ENCODE data around the gene ABCF1. TPM values are rescaled to one million over a fixed set of nuclear protein-coding genes. Genes with fewer than 3 reads are reported as not detected.

The ABCF1 gene
- total RNA-seq, 1 experiment from 2014 or later = 101 TPM

DNA sequence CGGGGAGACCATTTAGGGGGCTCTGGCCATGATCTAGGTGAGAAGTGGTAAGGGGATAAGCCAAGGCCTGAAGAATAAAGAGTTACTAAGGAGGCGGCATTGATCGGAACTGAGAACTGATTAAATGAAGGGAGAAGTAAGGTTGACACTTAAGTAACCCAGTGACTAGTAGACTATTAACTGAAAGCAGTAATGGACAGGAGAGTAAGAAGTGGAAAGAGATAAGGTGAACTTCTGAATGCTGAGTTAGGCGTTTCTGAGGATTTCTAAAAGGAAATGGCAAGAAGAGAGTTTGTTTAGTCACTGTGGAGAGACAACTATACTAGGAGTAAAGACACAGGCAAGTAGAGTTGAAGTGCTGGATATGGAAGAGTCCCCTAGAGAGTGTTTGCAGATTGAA, 1.9 kb downstream of the ABCF1 start (continued):
- TF ChIP-seq ZNF263 (CRISPR knock-in tag; IDR thresholded peaks at IDR 0.05; ENCODE audit: low read depth) (no peak), CREM (CRISPR knock-in tag; IDR thresholded peaks at IDR 0.05) (no peak), PRRX2 (CRISPR knock-in tag; IDR thresholded peaks at IDR 0.05) (no peak), TCF7 (CRISPR knock-in tag; IDR thresholded peaks at IDR 0.05; ENCODE audit: low read depth) (no peak), JAZF1 (CRISPR knock-in tag; IDR thresholded peaks at IDR 0.05) (no peak), MYBL2 (CRISPR knock-in tag; IDR thresholded peaks at IDR 0.05) (no peak), NFYB (CRISPR knock-in tag; conservative IDR thresholded peaks at IDR 0.05; ENCODE audit: low read depth) (no peak), HMGA2 (CRISPR knock-in tag; IDR thresholded peaks at IDR 0.05) (no peak), SP1 (CRISPR knock-in tag; conservative IDR thresholded peaks at IDR 0.05) (no peak)
- TF ChIP-seq, protein P1, sequence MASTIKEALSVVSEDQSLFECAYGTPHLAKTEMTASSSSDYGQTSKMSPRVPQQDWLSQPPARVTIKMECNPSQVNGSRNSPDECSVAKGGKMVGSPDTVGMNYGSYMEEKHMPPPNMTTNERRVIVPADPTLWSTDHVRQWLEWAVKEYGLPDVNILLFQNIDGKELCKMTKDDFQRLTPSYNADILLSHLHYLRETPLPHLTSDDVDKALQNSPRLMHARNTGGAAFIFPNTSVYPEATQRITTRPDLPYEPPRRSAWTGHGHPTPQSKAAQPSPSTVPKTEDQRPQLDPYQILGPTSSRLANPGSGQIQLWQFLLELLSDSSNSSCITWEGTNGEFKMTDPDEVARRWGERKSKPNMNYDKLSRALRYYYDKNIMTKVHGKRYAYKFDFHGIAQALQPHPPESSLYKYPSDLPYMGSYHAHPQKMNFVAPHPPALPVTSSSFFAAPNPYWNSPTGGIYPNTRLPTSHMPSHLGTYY (CRISPR knock-in tag; IDR thresholded peaks at IDR 0.05) = no peak
- TF ChIP-seq, protein P2, sequence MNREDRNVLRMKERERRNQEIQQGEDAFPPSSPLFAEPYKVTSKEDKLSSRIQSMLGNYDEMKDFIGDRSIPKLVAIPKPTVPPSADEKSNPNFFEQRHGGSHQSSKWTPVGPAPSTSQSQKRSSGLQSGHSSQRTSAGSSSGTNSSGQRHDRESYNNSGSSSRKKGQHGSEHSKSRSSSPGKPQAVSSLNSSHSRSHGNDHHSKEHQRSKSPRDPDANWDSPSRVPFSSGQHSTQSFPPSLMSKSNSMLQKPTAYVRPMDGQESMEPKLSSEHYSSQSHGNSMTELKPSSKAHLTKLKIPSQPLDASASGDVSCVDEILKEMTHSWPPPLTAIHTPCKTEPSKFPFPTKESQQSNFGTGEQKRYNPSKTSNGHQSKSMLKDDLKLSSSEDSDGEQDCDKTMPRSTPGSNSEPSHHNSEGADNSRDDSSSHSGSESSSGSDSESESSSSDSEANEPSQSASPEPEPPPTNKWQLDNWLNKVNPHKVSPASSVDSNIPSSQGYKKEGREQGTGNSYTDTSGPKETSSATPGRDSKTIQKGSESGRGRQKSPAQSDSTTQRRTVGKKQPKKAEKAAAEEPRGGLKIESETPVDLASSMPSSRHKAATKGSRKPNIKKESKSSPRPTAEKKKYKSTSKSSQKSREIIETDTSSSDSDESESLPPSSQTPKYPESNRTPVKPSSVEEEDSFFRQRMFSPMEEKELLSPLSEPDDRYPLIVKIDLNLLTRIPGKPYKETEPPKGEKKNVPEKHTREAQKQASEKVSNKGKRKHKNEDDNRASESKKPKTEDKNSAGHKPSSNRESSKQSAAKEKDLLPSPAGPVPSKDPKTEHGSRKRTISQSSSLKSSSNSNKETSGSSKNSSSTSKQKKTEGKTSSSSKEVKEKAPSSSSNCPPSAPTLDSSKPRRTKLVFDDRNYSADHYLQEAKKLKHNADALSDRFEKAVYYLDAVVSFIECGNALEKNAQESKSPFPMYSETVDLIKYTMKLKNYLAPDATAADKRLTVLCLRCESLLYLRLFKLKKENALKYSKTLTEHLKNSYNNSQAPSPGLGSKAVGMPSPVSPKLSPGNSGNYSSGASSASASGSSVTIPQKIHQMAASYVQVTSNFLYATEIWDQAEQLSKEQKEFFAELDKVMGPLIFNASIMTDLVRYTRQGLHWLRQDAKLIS (CRISPR knock-in tag; IDR thresholded peaks at IDR 0.05; ENCODE audit: borderline replicate concordance) = no peak

DNA sequence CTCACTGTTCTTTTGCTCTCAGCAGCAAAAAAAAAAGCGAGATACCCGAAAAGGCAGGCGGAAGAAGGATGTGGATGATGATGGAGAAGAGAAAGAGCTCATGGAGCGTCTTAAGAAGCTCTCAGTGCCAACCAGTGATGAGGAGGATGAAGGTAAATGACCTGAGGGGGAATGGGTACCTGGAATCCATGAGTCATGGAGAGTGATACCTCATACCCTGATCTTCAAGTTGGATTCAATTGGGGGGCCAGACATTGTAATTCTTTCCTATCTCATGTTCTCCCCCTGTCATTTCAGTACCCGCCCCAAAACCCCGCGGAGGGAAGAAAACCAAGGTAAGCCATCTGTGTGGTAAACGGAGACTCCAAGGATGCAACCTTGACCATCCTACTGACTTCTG, 6.8 kb downstream of the ABCF1 start:
- POLR2A ChIA-PET = no interaction called here
- CTCF ChIA-PET = interaction anchor here (0.6 to 1.5 kb wide), 4 partner anchors 19 to 101 kb away, joined by 3 to 4 read pairs (median 3); no protein-coding TSS in a partner anchor
- Mint-ChIP-seq H3K27me3 (ENCODE audit: low read depth) (no peaks in the 10 kb centered on the region), H3K27ac (no peak overlapping the region), H3K4me3 (no peak overlapping the region), H3K9me3 (no peaks in the 10 kb centered on the region), H3K36me3 (peaks cover 63% of the 10 kb centered on the region), H3K4me1 (peaks cover 4% of the 10 kb centered on the region)
- DNase-seq (ENCODE audit: low spot score) (no peak), ATAC-seq (no peak)
- TF ChIP-seq, protein P3, sequence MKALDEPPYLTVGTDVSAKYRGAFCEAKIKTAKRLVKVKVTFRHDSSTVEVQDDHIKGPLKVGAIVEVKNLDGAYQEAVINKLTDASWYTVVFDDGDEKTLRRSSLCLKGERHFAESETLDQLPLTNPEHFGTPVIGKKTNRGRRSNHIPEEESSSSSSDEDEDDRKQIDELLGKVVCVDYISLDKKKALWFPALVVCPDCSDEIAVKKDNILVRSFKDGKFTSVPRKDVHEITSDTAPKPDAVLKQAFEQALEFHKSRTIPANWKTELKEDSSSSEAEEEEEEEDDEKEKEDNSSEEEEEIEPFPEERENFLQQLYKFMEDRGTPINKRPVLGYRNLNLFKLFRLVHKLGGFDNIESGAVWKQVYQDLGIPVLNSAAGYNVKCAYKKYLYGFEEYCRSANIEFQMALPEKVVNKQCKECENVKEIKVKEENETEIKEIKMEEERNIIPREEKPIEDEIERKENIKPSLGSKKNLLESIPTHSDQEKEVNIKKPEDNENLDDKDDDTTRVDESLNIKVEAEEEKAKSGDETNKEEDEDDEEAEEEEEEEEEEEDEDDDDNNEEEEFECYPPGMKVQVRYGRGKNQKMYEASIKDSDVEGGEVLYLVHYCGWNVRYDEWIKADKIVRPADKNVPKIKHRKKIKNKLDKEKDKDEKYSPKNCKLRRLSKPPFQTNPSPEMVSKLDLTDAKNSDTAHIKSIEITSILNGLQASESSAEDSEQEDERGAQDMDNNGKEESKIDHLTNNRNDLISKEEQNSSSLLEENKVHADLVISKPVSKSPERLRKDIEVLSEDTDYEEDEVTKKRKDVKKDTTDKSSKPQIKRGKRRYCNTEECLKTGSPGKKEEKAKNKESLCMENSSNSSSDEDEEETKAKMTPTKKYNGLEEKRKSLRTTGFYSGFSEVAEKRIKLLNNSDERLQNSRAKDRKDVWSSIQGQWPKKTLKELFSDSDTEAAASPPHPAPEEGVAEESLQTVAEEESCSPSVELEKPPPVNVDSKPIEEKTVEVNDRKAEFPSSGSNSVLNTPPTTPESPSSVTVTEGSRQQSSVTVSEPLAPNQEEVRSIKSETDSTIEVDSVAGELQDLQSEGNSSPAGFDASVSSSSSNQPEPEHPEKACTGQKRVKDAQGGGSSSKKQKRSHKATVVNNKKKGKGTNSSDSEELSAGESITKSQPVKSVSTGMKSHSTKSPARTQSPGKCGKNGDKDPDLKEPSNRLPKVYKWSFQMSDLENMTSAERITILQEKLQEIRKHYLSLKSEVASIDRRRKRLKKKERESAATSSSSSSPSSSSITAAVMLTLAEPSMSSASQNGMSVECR (CRISPR knock-in tag; IDR thresholded peaks at IDR 0.05; ENCODE audit: borderline replicate concordance) = no peak
- TF ChIP-seq NFATC4 (CRISPR knock-in tag; IDR thresholded peaks at IDR 0.05) (no peak), ZNF121 (CRISPR knock-in tag; IDR thresholded peaks at IDR 0.05) (no peak)

DNA sequence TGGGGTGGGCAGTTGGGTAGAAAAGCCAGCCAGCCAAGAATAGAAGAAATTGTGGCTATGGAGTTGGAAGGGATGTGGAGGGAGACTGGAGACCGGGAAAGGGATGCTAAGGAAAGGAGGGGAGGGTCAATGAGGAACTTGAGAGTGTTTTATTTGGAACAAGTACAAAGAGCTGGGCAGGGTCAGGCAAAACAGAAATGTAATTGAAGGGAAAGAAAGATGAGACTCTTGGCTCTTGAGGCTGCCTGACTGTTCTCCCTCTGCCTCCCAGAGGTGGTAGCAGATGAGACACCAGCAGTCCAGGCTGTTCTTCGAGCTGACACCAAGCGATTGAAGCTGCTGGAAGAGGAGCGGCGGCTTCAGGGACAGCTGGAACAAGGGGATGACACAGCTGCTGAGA, 12.7 kb downstream of the ABCF1 start:
- Mint-ChIP-seq H3K36me3 (peaks cover 92% of the 10 kb centered on the region), H3K27ac (no peak overlapping the region), H3K9me3 (no peaks in the 10 kb centered on the region), H3K4me3 (no peak overlapping the region), H3K27me3 (ENCODE audit: low read depth) (no peaks in the 10 kb centered on the region), H3K4me1 (no peaks in the 10 kb centered on the region)
- DNase-seq (ENCODE audit: low spot score) (no peak), ATAC-seq (no peak)
- ChIA-PET POLR2A (no interaction called here), CTCF (interaction anchor here (1.1 to 2.4 kb wide), 3 partner anchors 14 to 100 kb away, joined by 3 to 8 read pairs (median 5); no protein-coding TSS in a partner anchor)
- no peak for TF ChIP-seq ATF1 (CRISPR knock-in tag; IDR thresholded peaks at IDR 0.05)
- TF ChIP-seq, protein P4, sequence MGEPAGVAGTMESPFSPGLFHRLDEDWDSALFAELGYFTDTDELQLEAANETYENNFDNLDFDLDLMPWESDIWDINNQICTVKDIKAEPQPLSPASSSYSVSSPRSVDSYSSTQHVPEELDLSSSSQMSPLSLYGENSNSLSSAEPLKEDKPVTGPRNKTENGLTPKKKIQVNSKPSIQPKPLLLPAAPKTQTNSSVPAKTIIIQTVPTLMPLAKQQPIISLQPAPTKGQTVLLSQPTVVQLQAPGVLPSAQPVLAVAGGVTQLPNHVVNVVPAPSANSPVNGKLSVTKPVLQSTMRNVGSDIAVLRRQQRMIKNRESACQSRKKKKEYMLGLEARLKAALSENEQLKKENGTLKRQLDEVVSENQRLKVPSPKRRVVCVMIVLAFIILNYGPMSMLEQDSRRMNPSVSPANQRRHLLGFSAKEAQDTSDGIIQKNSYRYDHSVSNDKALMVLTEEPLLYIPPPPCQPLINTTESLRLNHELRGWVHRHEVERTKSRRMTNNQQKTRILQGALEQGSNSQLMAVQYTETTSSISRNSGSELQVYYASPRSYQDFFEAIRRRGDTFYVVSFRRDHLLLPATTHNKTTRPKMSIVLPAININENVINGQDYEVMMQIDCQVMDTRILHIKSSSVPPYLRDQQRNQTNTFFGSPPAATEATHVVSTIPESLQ (CRISPR knock-in tag; IDR thresholded peaks at IDR 0.05) = no peak
- TF ChIP-seq, protein P5, sequence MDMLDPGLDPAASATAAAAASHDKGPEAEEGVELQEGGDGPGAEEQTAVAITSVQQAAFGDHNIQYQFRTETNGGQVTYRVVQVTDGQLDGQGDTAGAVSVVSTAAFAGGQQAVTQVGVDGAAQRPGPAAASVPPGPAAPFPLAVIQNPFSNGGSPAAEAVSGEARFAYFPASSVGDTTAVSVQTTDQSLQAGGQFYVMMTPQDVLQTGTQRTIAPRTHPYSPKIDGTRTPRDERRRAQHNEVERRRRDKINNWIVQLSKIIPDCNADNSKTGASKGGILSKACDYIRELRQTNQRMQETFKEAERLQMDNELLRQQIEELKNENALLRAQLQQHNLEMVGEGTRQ (CRISPR knock-in tag; IDR thresholded peaks at IDR 0.05) = no peak
- no peak for TF ChIP-seq ZNF263 (CRISPR knock-in tag; IDR thresholded peaks at IDR 0.05; ENCODE audit: low read depth)
- no peak for TF ChIP-seq ZNF671 (CRISPR knock-in tag; IDR thresholded peaks at IDR 0.05)
- no peak for TF ChIP-seq ESRRA (CRISPR knock-in tag; IDR thresholded peaks at IDR 0.05; ENCODE audit: borderline replicate concordance)
- no peak for TF ChIP-seq ZNF232 (CRISPR knock-in tag; IDR thresholded peaks at IDR 0.05)
- no peak for TF ChIP-seq TEAD1 (CRISPR knock-in tag; IDR thresholded peaks at IDR 0.05)
